HPDE6-E6E7 (cell line): ENCODE measurements around the gene LRP4.

Experiments
- DNase-seq: peaks from one replicate; pipeline ENCODE4 v3.0.0; 2011; ENCODE audit warnings: missing footprints; ENCODE audit errors: extremely low spot score

LRP4 gene

DNA sequence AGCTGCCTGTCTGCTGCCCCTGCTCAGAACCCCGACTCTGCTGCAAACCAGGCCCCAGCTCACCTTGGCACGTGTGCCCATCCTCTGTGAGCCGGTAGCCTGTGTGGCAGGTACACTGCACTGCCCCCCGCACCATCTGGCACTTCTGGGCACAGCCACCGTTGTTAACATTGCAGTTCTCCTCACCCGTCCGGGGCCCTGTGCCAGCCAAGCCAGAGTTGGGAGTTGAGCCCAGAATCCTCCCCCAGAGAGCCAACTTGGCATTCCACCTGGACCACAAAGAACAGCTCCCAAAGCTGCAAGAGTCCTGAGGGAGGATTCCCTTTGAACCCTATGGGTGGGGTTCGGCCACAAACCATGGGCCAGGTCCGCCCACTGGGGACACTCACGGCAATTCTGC is 22.5 kb downstream of the LRP4 start:
- DNase-seq = no peak

DNA sequence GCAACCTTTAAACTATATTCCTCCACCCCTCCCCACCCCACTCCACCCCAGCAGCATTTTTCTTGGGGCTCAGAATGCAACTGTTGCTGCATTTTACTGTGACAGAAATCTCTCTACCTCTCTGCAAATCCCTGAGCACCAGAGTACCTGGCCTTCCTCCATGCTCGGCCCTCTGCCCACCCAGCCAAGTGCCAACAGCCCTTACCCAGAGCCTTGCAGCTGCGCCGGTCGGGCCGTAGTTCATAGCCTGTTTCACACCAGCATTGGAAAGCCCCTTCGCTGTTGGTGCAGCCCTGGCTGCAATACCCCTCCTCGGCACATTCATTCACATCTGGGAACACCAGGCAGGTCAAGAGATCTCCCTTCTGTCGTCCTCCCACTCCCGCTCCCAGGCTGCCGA is 23.4 kb downstream of the LRP4 start:
- DNase-seq = no peak

DNA sequence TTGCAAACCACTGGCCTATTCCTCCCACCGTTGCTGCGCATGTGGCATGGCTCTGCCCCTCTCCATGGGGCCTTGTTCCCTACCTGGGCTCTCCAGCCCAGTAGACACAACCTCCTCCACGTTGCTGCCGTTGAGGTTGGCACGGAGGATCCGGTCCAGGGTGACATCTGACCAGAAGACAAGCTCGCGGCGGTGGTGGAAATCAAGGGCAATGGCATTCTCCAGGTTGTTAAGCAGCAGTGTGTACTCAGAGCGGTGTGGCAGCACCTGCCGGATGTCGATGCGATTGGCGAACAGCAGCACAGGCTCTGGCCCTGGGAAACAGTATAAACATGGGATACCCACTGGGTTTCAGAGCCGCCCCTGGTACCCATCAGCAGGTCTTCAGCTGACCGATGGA is 23.8 kb downstream of the LRP4 start:
- no peak for DNase-seq

DNA sequence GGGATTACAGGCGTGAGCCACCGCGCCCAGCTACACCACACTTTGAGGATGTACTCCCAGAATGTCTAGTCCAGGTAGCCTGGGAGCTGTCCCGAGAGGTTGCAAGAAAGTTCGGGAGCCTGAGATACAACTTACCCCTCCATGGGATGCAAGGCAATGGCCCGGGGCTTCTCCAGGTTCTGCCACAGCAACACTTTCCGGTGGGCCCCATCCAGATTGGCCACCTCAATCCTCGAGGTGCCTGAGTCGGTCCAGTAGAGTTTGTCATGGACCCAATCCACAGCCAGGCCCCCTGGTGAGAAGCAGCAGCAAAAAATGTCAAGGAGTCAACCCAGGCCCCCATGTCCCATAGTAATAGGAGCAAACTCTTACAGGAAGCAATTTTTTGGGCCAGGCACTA is 25.5 kb downstream of the LRP4 start:
- no peak for DNase-seq

DNA sequence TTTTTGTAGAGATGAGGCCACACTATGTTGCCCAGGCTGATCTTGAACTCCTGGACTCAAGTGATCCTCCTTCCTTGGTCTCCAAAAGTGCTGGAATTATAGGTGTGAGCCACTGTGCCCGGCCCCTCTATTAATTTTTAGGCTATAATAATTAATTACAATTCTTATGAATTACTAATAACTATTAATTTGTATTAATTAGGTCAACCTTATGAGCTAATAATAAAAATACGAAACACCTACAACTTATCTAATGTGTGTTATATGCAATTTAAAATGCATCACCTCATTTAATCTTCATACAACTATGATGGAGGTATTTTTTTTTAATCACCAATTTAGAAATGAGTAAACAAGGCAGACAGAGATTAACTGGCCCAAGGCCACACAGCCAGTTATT is 26.2 kb downstream of the LRP4 start:
- no peak for DNase-seq

GRCh38 chr11:46890665-46891064 is 27.7 kb downstream of the LRP4 start:
- DNase-seq = no peak

GRCh38 chr11:46889689-46890475 is 28.5 kb downstream of the LRP4 start:
- peak; percentile 64 for DNase-seq

- DNase-seq = no peak
Measured at GRCh38 chr11:46889251-46889650, 29.1 kb downstream of the LRP4 start.

DNA sequence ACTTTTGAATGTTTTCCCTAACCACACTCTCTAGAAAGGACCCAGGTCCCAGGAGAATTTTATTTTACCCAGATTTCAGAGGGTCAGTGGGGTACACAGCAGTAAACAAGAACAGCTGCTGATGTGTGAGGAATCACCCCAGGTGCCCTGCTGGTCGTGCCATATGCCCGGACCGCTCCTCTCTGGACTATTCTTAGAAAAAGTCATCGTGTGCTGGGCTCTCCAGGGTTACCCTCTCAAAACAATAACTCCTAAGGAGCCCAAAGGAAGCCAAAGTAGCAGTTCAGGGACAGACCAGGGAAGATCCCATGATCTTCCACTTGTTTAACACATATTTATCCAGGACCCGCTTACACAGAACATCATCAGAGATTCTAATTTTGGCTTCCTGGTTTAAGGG is 29.7 kb downstream of the LRP4 start:
- no peak for DNase-seq

DNA sequence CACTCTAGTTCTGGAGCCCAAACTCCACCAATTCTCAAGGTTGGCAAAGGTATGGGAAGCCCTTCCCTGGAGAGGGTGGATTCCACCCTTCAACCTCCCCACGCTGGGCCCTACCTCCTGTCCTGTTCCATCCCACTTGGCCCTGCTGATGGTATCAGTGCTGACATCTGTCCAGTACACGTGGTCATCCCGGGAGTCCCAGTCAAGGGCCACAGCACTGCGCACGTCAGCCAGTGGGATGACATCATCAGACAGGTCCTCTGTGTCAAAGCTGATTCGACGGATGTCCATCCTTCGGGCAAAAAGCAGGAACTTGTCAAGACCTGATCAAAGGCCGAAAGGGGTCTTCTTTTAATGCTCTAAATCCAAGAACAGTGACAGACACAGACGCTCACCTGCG is 32.1 kb downstream of the LRP4 start:
- no peak for DNase-seq

GRCh38 chr11:46879056-46879585 is 39.2 kb downstream of the LRP4 start:
- no peak for DNase-seq

DNA sequence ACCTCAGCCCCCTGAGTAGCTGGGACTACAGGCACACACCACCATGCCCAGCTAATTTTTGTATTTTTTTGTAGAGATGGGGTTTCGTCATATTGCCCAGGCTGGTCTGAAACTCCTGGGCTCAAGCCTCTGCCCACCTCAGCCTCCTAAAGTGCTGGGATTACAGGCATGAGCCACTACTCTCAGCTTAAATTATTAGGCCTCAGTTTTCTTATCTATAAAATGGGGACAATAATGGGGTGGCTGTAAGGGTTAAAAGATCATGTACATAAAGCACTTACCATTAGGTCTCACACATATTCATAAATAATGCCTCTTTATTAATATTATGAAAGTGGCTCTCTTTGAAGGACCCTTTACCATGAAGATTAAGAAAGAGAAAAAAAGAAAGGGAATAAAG is 40.8 kb downstream of the LRP4 start:
- no peak for DNase-seq

DNA sequence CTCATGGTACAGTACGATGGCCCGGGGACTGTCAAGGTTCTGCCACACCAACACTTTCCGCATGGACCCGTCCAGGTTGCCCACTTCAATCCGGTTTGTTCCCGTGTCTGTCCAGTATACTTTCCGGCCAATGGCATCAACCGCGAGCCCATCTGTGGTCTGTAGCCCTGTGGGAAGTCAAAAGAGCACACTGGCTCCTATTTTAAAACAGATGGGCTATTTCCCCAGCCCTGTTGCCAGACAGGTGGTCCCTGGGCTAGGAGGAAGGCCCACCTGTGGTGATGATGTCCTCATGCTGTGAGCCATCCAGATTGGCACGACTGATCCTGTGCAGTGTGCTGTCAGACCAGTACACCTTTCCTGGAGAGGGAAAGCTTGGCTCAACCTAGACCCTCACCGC is 41.9 kb downstream of the LRP4 start:
- no peak for DNase-seq

DNA sequence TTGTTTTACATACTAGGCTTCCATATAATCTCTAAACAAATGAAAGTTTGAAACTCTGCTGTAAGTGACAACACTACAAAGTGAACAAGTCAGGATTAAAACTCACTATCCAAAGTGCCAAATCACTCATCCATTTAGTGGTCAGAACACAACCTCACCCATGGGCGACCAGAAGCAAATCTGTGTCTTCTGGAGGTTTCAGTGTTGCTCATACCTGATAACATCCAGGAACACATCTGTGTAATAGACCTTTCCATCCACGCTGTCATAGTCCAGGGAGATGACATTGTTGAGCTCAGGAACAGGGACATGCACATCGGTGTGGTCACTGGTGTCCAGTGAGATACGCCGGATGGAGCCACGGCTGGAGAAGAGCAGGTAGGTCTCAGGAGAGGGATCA is 43.8 kb downstream of the LRP4 start:
- DNase-seq = no peak

DNA sequence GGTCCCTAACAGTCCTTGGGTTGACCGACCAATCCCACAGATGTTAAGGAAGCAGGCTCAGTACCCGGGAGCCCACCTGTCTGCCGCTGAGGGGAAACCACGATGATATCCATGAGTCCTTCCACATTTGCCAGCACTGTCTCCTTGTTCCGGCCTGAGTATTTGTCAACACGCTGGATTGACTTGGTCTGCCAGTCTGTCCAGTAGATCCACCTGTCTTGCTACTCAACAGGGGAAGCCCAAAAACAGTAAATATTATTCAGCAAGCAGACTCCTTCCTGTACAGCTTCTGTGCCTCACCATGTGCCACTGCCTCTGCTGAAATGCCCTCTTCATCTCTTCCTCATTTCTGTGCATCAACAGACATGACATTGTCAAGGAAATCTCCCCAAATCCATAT is 49.4 kb downstream of the LRP4 start:
- DNase-seq = no peak

- no peak for DNase-seq
Measured at GRCh38 chr11:46865340-46865739, 53.0 kb downstream of the LRP4 start.

DNA sequence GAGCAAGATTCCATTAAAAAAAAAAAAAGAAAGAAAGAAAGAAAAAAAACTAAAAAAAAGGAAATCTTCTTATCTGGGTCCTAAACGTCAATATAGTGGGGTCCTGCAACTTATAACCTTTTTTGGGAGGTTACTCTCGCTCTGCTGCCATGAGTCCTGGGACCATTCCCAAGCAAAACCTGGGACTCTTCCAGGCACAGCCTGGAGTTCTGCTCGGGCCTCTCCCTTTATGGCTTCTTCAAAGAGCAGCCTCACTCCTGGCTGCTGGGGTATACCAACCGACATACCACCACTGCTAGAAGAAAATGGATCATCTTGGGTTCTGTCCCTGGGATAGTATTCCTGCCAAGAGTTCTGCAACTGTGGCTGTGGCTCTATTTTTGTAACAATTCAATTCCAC is 58.1 kb downstream of the LRP4 start:
- DNase-seq = no peak

- DNase-seq = no peak
Measured at GRCh38 chr11:46858920-46859546, 59.3 kb downstream of the LRP4 start.

DNA sequence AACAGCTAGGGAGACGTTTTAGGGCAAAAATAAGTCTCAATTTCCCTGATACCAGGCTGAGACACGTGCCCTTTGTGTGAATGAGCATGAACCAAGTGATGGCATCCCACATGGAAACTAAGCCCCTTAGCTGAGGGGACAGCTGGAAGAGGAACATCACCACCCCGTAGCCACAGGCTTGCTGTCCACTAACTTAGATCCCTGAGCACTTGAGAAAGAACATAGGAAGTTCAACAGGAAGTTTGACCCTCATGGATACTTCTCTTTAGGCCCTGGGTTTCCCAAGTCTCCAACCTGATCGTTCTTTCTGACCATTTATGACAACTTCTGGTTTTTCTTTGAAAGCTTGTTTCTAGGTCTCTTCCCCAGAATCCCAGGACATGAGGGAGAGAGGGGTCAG is 60.7 kb downstream of the LRP4 start:
- DNase-seq = no peak

- no peak for DNase-seq
Measured at GRCh38 chr11:46856605-46857343, 61.6 kb downstream of the LRP4 start.

GRCh38 chr11:46855863-46856262 is 62.5 kb downstream of the LRP4 start:
- no peak for DNase-seq

DNA sequence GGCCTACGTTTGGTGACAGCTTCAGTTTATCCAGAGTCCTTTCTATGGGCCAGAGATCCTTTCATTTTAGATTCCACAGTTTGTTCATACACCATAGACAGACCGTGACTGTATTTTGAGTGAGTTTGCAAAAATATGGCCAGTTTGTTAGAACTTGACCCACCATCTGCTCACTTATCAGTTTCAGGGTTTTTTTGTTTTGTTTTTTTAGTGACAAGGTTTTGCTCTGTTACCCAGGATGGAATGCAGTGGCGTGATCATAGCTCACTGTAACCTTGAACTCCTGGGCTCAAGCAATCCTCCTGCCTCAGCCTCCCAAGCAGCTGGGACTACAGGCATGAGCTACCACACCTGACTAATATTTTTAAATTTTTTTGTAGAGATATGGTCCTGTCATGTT is 63.2 kb downstream of the LRP4 start:
- no peak for DNase-seq
